ENCODE data around the gene TAOK2.

The TAOK2 gene

GRCh38 chr16:29963021-29963743 lies 10.5 kb upstream of the TAOK2 start:
- no peak for DNase-seq

GRCh38 chr16:29968205-29968604 lies 5.5 kb upstream of the TAOK2 start:
- no peak for DNase-seq

GRCh38 chr16:29971304-29971703 lies 2.4 kb upstream of the TAOK2 start:
- DNase-seq = no peak

- no peak for DNase-seq
Observed at GRCh38 chr16:29972500-29972899, 1.2 kb upstream of the TAOK2 start.

- DNase-seq = no peak
Observed at GRCh38 chr16:29972992-29973383, 680 bp upstream of the TAOK2 start.

- peak; percentile 29 for DNase-seq
Observed at GRCh38 chr16:29974291-29975133, 844 bp downstream of the TAOK2 start.

GRCh38 chr16:29975134-29975538 lies 1.5 kb downstream of the TAOK2 start:
- no peak for DNase-seq

GRCh38 chr16:29975811-29976511 lies 2.3 kb downstream of the TAOK2 start:
- no peak for DNase-seq

GRCh38 chr16:29977063-29977825 lies 3.6 kb downstream of the TAOK2 start:
- DNase-seq = no peak

- DNase-seq = no peak
Observed at GRCh38 chr16:29978081-29978480, 4.4 kb downstream of the TAOK2 start.

- no peak for DNase-seq
Observed at GRCh38 chr16:29978564-29979270, 5.0 kb downstream of the TAOK2 start.

- no peak for DNase-seq
Observed at GRCh38 chr16:29982560-29983419, 9.1 kb downstream of the TAOK2 start.

GRCh38 chr16:29983420-29984136 lies 9.9 kb downstream of the TAOK2 start:
- DNase-seq = no peak

GRCh38 chr16:29984137-29984763 lies 10.6 kb downstream of the TAOK2 start:
- no peak for DNase-seq

- DNase-seq = no peak
Observed at GRCh38 chr16:29984764-29985147, 11.1 kb downstream of the TAOK2 start.

GRCh38 chr16:29985271-29985811 lies 11.7 kb downstream of the TAOK2 start:
- no peak for DNase-seq

- DNase-seq = no peak
Observed at GRCh38 chr16:29986231-29986630, 12.6 kb downstream of the TAOK2 start.

- DNase-seq = no peak
Observed at GRCh38 chr16:29986931-29987330, 13.3 kb downstream of the TAOK2 start.

- DNase-seq = no peak
Observed at GRCh38 chr16:29987371-29988085, 13.9 kb downstream of the TAOK2 start.

Data from CD4-positive, alpha-beta T cell treated with Interleukin-12 subunit alpha and Interleukin-12 subunit beta, for 1 hour (primary cell).